HepG2 (cell line): Measurements from ENCODE around the gene CREB1. TPM values are rescaled to one million over a fixed set of nuclear protein-coding genes. Genes with fewer than 3 reads are reported as not detected.
A peak's percentile ranks its signal among the peaks of the same experiment; 100 is the strongest.

Experiments
- CREM ChIP-seq, 2 experiments: sonication (generic) in 1 of 2; formaldehyde crosslinking in 1 of 2; IDR thresholded peaks; 2 replicates each; pipeline versions ENCODE4 v1.4.0 to v1.6.1; 2016 to 2020; ENCODE audit warnings: antibody characterized with exemption in 1 of 2, mild to moderate bottlenecking in 1 of 2, missing genetic modification reagents in 1 of 2
- MAFK ChIP-seq, 2 experiments: IDR thresholded peaks in 1 of 2; conservative IDR thresholded peaks in 1 of 2; 2 replicates each; pipeline ENCODE4 v1.6.1; 2011; ENCODE audit warnings: improper control_type of control experiment in 2 of 2, low read length in 2 of 2
- MEF2D ChIP-seq: sonication (generic); formaldehyde crosslinking; IDR thresholded peaks from 2 replicates; pipeline ENCODE4 v1.5.1; 2020; ENCODE audit warnings: mild to moderate bottlenecking, missing genetic modification reagents
- MEIS2 ChIP-seq: sonication (generic); formaldehyde crosslinking; IDR thresholded peaks from 2 replicates; pipeline ENCODE4 v1.9.0; 2021; ENCODE audit warnings: mild to moderate bottlenecking, missing genetic modification reagents
- NFIB ChIP-seq: sonication (generic); formaldehyde crosslinking; IDR thresholded peaks from 2 replicates; pipeline ENCODE4 v1.9.0; 2021; ENCODE audit warnings: missing genetic modification reagents, mild to moderate bottlenecking, borderline replicate concordance
- PAX8 ChIP-seq: sonication (generic); formaldehyde crosslinking; IDR thresholded peaks from 2 replicates; pipeline ENCODE4 v1.8.0; 2022; ENCODE audit warnings: mild to moderate bottlenecking, missing genetic modification reagents, borderline replicate concordance
- PHF8 ChIP-seq: sonication (generic); formaldehyde crosslinking; IDR thresholded peaks from 2 replicates; pipeline ENCODE4 v1.5.0; 2020; ENCODE audit warnings: missing genetic modification reagents
- POLR2AphosphoS5 ChIP-seq: IDR thresholded peaks from 2 replicates; pipeline ENCODE4 v1.6.1; 2012; ENCODE audit warnings: low read depth, low read length
- RERE ChIP-seq: IDR thresholded peaks from 2 replicates; pipeline ENCODE4 v1.6.1; 2016; ENCODE audit warnings: low read depth, missing genetic modification reagents, missing compliant biosample characterization
- SRSF4 ChIP-seq: fragments of 200-400 bp; formaldehyde crosslinking; IDR thresholded peaks from one replicate; pipeline ENCODE4 v1.6.1; 2018; ENCODE audit warnings: mild to moderate bottlenecking, low read depth, low read length, moderate library complexity; ENCODE audit not compliant: poor library complexity, severe bottlenecking
- TAF1 ChIP-seq: sonication (generic); formaldehyde crosslinking; IDR thresholded peaks from 2 replicates; pipeline ENCODE4 v1.4.0; 2020; ENCODE audit warnings: missing genetic modification reagents
- THAP7 ChIP-seq: sonication (generic); formaldehyde crosslinking; IDR thresholded peaks from 2 replicates; pipeline ENCODE4 v1.8.1; 2023; ENCODE audit warnings: mild to moderate bottlenecking, missing genetic modification reagents
- ZBTB10 ChIP-seq: sonication (generic); formaldehyde crosslinking; IDR thresholded peaks from 2 replicates; pipeline ENCODE4 v1.4.0; 2020; ENCODE audit warnings: missing genetic modification reagents, borderline replicate concordance
- ZBTB21 ChIP-seq: sonication (generic); formaldehyde crosslinking; IDR thresholded peaks from 2 replicates; pipeline ENCODE4 v1.4.0; 2020; ENCODE audit warnings: missing genetic modification reagents
- ZBTB34 ChIP-seq: sonication (generic); formaldehyde crosslinking; IDR thresholded peaks from 2 replicates; pipeline ENCODE4 v1.8.0; 2022; ENCODE audit warnings: mild to moderate bottlenecking, missing genetic modification reagents
- ZBTB42 ChIP-seq: sonication (generic); formaldehyde crosslinking; IDR thresholded peaks from 2 replicates; pipeline ENCODE4 v1.5.0; 2020; ENCODE audit warnings: mild to moderate bottlenecking, missing genetic modification reagents
- ZKSCAN1 ChIP-seq: fragments of 150-350 bp; IDR thresholded peaks from 2 replicates; pipeline ENCODE4 v1.6.1; 2014; ENCODE audit warnings: low read length
- ZNF274 ChIP-seq: sonication (generic); formaldehyde crosslinking; IDR thresholded peaks from 2 replicates; pipeline ENCODE4 v1.5.1; 2020; ENCODE audit warnings: mild to moderate bottlenecking, missing genetic modification reagents
- polyA plus RNA-seq, 8 experiments: library from polyadenylated mRNA; depleted of rRNA in 3 of 8; stranded (reverse) in 7 of 8; unstranded in 1 of 8; fragments of >200 nt; fragmentation: Illumina TruSeq in 4 of 8; extraction: Trizol in 4 of 8; gene quantifications; 2 replicates each; pipeline versions ENCODE4 v1.2.1 to v1.2.3, GENCODE V29; 2011 to 2016; ENCODE audit warnings: low read depth in 4 of 8, missing spikeins in 1 of 8, mixed read lengths in 1 of 8; ENCODE audit not compliant: insufficient read depth in 1 of 8
- total RNA-seq, 5 experiments: library from RNA; depleted of rRNA; stranded (reverse); fragments of >200 nt; fragmentation: Illumina TruSeq; extraction: Trizol; gene quantifications; 2 replicates each; pipeline ENCODE4 v1.2.3, GENCODE V29; 2016; ENCODE audit warnings: low read depth in 1 of 5

The CREB1 gene
- total and polyA plus RNA-seq, 2 of the 13 experiments (the other 11 are each of a cell fraction or from before 2014, with no cell fraction given), result 51.8 to 51.9 TPM

- TF ChIP-seq ZBTB10, result peak; percentile 96
- peak; percentile 75 for TF ChIP-seq PHF8
- 0 out of 2 replicates have a peak, but pooled peaks have one; percentile 92 for TF ChIP-seq MEF2D
- TF ChIP-seq MAFK (conservative IDR thresholded peaks at IDR 0.05 in 1 of 2, IDR thresholded peaks at IDR 0.05 in 1 of 2; ENCODE audit: low read length in 2 of 2), result no peak
- no peak for TF ChIP-seq SRSF4
- peak; percentile 69 for TF ChIP-seq CREM (IDR thresholded peaks at IDR 0.05)
- 0 out of 2 replicates have a peak, but pooled peaks have one; percentile 46 for TF ChIP-seq CREM (CRISPR knock-in tag; IDR thresholded peaks at IDR 0.05)
- peak; percentile 86 for TF ChIP-seq POLR2AphosphoS5
- TF ChIP-seq MEIS2 (CRISPR knock-in tag), result peak; percentile 83; the same call in 1 of the 2 replicates
- TF ChIP-seq NFIB (CRISPR knock-in tag), result no peak
- TF ChIP-seq RERE (CRISPR knock-in tag), result peak; percentile 77
- peak; percentile 87 for TF ChIP-seq ZBTB34
- peak; percentile 76 for TF ChIP-seq TAF1 (CRISPR knock-in tag)
- no peak; the same call in 1 of the 2 replicates for TF ChIP-seq THAP7 (CRISPR knock-in tag)
- 0 out of 2 replicates have a peak, but pooled peaks have one; percentile 32 for TF ChIP-seq ZBTB42 (CRISPR knock-in tag)
- TF ChIP-seq ZNF274 (CRISPR knock-in tag), result peak; percentile 48
- TF ChIP-seq PAX8 (CRISPR knock-in tag), result no peak; the same call in 1 of the 2 replicates
- TF ChIP-seq ZBTB21 (CRISPR knock-in tag), result peak; percentile 46
- no peak for TF ChIP-seq ZKSCAN1
Measured at GRCh38 chr2:207625014-207625907, 95.5 kb downstream of the CREB1 start, which contains the start of gene METTL21A (continued).
